ENCODE measurements around the gene ERCC2.
"Not testable (repeated sequence)": the region's sequence is repeated elsewhere in the genome, so short reads cannot be mapped to it uniquely, and the experiment has no call there.

The ERCC2 gene

DNA sequence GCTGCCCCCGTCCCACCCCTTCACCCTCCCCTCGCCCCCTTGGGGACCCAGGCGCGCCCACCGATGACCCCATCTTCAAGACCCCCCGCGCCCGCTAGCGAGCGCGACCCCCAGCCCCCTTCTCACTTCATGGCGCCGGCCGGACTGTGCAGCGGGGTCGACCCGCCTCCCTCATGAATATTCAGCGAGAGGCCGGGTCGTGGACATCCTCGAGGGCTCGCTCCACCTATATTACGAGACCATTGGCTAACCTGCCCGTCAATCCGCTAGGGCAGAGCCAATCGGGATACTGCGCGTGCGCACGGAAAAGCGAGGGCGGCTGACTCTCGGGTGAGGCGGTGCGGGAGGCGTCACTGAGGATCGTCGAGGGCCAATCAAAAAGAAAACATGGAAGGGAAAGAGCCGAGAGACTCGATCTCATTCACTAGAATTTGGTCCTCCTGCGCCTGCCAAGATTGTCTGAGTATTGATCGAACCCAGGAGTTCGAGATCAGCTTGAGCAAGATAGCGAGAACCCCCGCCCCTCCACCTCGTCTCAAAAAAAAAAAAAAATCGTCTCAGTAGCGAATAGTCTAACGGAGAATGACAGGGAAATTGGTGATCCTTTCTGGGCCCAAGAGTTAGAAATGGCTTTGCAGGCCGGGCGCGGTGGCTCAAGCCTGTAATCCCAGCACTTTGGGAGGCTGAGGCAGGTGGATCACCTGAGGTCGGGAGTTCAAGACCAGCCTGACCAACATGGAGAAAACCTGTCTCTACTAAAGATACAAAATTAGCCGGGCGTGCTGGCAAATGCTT lies at the start of gene ERCC2:
TSS of gene ERCC2 (minus strand) at position 164 of the 795 bp plus-strand sequence. CDS start at position 131, 33 bp downstream.
- peak; percentile 97 for DNase-seq

- no peak for DNase-seq
Measured at GRCh38 chr19:45419895-45420294, 49.5 kb upstream of the ERCC2 start.

DNA sequence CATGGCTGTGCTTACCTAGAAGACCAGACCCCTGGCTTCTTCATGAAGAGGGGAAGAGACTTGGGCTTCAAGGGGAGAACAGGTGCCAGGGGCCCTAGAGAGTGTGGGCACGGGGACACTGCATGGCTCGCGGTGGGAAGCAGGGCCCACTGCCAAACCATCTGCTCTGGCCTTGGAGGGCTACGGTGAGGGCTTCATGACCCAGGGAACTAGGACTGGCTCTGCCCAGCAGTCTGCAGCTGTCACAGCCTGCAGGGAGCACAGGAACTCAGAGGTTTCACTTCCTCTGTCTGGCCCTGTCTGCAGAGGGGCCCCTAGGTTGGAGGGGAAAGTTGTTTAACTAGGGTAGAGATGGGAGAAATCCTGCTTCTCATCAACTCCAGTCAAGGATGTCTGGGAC lies 49.0 kb upstream of the ERCC2 start:
- no peak for DNase-seq

DNA sequence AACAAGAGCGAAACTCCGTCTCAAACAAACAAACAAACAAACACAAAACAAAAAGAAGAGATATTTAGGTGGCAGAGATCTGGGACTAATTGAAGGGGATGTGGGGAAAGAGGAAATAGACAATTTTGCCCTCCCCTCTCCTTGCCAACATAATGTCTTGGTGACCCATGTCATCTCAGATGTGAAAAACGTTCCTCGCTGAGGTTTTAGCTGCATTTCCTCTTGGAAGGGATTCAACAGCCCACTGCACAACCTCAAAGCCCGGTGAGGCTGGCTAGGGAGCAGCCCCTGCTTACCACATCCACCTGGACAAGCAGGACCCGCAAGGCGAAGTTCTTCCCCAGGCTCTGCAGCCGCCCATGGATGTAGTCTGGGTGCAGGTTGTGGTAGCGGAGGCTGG lies 48.4 kb upstream of the ERCC2 start:
- DNase-seq = no peak

DNA sequence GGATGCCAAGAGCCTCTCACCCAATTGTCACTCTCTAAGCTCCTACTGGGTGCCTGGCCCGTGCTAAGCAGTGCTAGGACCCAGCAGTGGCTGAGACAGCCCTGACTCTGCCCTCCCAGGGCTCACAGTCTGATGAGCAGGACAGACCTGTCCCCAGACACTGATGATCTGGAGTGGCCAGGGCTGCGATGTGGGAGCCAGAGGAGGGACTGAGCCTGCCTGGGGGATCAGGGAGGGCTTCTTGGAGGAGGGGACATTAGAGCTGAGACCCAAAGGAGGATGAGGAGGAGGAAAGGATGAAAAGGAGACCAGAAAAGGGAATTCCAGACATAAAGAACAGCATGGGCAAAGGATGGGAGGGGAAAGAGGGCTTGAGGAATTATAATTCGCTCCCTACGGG lies 46.8 kb upstream of the ERCC2 start:
- DNase-seq = no peak

- no peak for DNase-seq
Measured at GRCh38 chr19:45414468-45414867, 44.1 kb upstream of the ERCC2 start.

DNA sequence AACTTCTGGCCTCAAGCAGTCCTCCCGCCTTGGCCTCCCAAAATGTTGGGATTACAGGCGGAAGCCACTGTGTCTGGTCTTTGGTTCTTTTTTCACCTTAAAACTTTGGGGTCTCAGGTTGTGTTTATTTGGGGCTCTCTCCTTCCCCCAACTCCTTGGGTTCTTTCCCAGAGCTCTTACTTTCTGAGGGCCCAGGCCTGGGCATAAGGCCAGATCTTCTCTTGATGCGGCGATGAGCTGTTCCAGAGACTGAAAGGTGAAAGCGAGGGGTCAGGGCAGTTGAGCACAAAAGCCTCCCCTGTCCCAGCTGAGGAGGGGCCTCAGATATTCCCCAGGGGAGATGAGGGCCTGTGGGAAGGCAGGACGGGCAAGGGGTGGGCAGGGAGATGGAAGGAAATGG lies 43.1 kb upstream of the ERCC2 start:
- DNase-seq = no peak

DNA sequence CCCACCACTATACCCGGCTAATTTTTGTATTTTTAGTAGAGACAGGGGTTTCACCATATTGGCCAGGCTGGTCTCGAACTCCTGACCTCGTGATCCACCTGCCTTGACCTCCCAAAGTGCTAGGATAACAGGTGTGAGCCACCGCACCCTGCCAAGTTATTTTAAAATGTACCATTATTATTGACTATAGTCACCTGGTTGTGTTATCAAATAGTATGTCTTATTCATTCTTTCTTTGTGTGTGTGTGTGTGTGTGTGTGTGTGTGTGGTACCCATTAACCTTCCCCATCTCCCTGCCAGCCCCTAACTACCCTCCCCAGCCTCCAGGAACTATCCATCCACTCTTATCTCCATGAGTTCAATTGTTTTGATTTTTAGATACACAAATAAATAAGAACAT lies 40.0 kb upstream of the ERCC2 start:
- DNase-seq = not testable (repeated sequence)

- no peak for DNase-seq
Measured at GRCh38 chr19:45409557-45409920, 39.2 kb upstream of the ERCC2 start.

DNA sequence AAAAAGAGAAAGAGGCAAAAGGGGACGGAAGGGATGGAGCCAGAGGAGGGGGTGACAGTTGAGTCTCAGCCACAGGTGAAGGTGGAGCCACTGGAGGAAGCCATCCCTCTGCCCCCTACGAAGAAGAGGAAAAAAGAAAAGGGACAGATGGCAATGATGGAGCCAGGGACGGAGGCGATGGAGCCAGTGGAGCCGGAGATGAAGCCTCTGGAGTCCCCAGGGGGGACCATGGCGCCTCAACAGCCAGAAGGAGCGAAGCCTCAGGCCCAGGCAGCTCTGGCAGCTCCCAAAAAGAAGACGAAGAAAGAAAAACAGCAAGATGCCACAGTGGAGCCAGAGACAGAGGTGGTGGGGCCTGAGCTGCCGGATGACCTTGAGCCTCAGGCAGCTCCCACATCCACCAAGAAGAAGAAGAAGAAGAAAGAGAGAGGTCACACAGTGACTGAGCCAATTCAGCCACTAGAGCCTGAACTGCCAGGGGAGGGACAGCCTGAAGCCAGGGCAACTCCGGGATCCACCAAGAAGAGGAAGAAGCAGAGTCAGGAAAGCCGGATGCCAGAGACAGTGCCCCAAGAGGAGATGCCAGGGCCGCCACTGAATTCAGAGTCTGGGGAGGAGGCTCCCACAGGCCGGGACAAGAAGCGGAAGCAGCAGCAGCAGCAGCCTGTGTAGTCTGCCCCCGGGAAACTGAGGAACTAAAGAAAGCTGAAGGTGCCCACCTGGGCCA lies 38.6 kb upstream of the ERCC2 start:
- no peak for DNase-seq

DNA sequence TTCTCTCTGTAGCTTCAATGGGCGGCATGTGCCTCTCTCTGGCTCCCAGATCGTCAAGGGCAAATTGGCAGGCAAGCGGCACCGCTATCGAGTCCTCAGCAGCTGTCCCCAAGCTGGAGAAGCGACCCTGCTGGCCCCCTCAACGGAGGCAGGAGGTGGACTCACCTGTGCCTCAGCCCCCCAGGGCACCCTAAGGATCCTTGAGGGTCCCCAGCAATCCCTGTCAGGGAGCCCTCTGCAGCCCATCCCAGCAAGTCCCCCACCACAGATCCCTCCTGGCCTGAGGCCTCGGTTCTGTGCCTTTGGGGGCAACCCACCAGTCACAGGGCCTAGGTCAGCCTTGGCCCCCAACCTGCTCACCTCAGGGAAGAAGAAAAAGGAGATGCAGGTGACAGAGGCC lies 37.7 kb upstream of the ERCC2 start:
- DNase-seq = no peak

DNA sequence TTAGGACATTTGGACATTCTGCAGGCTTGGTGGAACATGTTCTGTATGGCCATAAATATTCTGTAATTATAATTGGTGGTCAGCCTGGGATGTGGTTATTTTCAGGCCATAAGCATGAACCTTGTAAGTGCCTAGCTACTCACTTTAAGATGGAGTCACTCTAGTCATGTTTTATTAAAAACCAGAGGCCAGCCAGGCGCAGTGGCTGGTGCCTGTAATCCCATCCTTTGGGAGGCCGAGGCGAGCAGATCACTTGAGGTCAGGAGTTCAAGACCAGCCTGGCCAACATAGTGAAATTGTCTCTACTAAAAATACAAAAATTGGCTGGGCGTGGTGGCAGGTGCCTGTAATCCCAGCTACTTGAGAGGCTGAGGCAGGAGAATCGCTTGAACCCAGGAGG lies 37.2 kb upstream of the ERCC2 start:
- not testable (repeated sequence) for DNase-seq

- DNase-seq = no peak
Measured at GRCh38 chr19:45407091-45407375, 36.7 kb upstream of the ERCC2 start.

DNA sequence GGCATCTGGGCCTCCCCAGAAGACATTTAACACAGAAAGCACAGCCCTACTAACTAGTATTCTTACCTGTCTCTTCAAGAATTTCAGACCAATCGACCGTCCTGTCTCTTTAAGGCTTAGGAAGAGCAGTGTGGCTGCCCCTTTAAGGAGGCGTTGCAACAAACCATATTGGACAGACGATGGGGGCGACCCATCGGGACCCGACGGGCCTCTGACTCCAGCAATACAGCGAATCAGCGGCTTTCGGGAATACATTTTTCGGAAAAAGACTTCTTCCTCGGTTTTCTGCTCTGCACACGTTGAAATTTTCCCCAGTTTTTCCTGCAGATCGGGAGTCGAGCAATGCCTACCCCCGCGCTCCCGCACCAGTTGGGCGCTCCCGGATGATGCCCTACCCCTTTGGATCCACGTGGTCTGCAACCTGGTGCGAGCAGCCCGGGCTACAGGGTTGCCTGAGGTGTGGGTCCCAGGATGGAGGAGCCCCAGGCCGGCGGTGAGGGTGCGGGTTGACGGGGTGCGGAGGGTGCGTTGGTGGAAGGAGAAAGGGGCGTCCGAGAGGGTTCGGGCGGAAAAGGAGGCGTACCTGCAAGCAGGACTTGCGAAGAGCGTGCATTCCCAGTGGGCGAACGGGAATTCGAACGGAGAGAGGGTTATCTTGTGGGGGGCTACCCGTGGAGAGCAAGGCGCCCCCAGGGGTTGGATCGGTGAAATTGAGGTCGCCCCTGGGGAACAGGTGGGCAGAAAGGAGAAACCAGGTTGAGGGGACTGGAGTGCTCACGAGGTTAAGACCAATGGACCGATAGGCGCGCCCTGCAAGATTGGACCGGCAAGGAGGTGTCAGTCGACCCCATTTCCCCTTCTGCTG lies 36.1 kb upstream of the ERCC2 start, which contains the start of gene POLR1G:
TSS of gene POLR1G (plus strand) at position 419 of the 865 bp plus-strand sequence. CDS start at position 472, 53 bp downstream.
- peak; percentile 81 for DNase-seq

GRCh38 chr19:45405435-45406225 lies 35.3 kb upstream of the ERCC2 start:
- DNase-seq = peak; percentile 90

- no peak for DNase-seq
Measured at GRCh38 chr19:45404557-45405434, 34.4 kb upstream of the ERCC2 start, which contains the start of gene PPP1R13L. TSS of gene PPP1R13L (minus strand) at chr19:45405069. CDS start at chr19:45398318, 6,751 bp downstream.

DNA sequence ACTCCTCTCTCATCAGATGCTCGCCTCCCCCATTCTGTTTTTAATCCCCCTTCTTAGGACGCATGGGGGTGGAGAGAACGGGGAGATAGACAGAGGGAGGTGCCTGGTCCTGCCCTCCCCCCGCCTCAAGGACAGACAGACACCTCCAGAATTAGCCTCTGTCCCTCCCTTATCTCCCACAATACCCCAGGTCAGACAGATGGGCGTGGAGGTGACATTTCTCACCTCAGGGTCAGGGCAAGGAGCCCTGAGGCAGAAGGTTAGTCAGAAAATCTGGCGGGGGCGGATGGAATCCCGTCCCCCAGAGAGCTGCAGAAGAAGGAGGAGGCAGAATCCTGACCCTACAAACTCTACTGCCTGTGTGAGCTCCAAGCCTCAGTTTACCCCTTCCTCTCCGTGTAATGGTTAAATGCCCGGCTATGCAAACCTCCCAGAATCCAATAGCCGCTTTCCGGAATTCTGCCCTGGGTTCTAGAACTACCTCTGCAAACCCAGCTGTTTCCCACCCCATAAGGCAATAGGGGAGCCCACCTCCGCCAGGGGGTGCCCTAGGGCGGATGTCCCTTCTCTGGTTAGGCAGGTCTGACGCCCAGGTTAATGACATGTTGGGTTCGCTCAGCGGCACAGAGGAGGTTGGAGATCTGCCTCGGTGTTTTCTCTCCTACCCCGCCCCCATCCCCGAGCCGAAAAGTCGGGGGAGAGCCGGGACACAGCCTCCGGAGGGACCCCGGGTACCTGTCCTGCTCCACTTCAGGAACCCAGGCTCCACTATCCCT lies 33.6 kb upstream of the ERCC2 start:
- DNase-seq = no peak

DNA sequence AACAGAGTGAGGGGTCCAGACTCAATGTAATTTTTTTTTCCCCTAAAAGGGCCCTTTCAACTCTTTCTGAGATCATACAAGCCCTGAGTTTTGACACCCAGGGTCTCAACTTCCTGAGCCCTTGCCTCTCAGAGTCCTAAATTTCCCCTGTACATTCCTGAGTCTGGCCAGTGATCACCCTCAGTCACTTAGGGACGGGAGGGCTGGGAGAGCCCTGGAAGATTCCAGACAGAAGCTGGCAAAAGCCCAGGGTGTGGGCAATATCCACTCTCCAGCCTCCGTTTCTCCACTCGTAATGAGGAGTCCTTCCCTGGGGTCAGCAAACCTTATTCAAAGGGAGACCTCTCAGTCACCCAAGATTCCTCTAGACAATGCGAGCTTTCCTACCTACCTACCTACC lies 32.9 kb upstream of the ERCC2 start:
- DNase-seq = no peak

DNA sequence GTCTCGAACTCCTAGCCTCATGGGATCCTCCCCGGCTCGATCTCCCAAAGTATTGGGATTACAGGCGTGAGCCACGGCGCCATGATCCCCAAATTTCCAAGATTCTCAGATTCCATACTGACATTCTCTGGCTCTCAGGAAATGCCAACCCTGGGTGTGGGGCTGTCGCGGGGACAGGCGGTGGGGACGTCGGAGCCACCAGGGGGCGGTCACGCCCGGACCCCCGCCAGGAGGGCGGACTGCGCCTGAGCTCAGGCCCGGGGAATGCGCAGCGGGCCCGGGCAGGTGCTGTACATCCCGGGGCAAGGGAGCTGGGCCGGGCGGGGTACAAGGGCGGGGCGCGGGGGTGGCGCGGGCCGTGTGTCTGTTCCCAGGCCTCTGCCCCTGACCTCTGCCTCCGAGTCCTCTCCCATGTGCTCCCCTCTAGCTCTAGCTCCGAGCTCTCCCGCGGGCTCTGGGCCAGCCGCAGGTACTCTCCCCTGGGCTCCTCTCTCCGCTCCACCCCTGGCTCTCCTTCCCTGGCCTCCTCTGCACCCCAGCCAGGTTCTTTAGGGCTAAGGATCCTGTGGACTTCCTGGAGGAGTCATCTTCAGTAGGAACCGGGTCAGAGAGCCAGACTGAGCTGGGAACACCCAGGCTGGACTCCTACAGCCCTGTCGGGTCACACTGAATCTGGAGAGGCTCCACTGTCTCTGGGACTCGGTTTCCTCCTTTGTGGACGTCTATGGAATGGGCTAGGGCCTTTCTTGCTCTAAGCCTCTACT lies 32.1 kb upstream of the ERCC2 start:
- DNase-seq = no peak

DNA sequence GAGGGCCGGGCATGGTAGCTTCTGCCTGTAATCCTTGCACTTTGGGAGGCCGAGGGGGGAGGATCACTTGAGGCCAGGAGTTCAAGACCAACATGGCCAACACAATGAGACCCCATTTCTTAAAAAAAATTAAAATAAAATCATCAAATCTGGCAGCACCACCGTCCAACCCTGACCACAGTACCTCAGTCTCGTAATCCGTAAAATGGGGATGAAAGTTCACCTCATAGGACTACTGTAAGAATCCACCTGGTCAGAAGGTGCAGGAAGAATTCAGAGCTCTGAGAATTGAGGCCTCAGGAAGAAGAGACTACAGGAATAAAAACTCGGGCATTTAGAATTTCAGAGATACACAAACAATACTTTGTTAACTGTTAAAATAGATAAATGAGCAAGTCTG lies 31.4 kb upstream of the ERCC2 start:
- no peak for DNase-seq

All from HCEC 1CT (cell line).